Stimulated activated CD8-positive, alpha-beta memory T cell treated with anti-CD3 and anti-CD28 coated beads, Interleukin-15, amount 100 ng/mL, for 4 hours (primary cell): ENCODE data around the gene GNAL.

ENCODE experiments used
- DNase-seq, 2 donors: peaks; one replicate each; pipeline ENCODE4 v3.0.0-alpha.2; 2020; ENCODE audit warnings: low read depth in 2 of 2

GNAL gene

DNA sequence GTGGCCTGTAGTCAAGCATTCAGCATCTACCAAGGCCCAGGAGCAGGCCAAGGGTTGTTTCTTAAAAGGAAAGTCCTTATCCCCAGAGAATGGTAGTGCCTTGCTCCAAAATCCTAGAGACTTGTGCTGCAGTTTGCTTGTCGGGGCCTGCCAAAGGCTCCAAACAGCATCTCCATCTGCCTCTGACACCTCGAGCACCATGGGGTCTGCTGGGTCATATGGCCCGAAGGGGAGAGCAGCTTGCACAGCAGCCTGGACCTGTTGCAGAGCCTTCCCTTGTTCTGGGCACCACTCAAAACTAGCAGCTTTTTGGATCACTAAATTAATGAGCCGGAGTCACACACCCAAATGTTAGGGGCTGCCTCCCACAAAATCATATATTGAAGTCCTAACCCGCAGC is 35.7 kb downstream of the GNAL start:
- DNase-seq = no peak

DNA sequence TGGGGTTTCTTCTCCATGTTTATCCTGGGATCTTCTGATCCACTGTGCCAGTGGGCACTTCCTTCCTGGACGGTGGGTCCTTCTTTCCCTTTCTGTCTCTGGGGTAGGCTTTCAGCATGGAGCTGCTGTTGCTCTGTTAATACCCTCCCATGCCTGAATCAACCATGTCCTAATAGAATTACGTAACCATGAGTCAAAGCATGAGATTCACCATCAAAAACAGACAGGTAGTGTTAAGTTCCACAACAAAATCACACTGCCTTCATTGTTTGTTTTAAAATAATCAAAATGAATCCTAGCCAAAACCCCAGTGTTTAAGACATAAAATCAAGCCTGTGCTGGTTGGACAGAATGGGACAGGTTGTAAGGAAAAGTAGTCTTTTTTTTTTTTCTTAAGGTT is 37.5 kb downstream of the GNAL start:
- no peak for DNase-seq

DNA sequence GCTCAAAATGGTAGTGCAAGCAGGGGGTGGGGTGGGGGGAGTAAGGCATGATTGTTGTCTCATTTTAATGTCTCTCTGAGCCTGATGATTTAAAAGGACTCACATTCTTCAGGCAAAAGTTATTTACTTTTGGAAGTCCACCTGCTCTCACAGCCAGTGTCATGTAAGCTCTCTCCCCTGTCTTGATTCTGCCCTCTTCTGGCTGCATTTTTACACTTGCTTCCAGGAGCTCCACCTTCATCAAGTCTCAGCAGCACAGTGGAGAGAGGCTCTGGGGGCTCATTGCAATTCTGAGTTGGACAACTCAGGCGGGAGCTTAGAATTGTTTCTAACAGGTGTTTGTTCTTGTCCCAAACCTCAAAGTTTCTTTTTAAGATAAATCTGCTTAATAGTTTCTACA is 39.2 kb downstream of the GNAL start:
- no peak for DNase-seq

DNA sequence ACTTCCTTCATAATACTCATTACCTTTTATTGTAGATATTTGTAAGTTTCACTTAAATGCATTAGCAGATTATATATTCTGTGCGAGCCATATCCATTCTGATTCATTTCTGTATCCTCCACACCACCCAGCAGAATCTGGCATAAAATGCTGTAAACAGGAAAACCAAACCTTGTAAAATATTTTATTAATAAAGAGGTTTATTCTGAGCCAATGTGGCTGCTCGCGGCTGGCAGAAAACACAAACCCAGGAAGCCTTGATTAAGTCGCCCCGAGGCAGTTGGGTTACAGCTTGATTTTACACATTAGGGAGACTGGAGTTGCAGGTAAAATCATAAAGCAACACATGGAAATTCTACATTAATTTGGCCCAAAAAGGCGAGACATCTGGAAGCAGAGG is 40.5 kb downstream of the GNAL start:
- DNase-seq = no peak

DNA sequence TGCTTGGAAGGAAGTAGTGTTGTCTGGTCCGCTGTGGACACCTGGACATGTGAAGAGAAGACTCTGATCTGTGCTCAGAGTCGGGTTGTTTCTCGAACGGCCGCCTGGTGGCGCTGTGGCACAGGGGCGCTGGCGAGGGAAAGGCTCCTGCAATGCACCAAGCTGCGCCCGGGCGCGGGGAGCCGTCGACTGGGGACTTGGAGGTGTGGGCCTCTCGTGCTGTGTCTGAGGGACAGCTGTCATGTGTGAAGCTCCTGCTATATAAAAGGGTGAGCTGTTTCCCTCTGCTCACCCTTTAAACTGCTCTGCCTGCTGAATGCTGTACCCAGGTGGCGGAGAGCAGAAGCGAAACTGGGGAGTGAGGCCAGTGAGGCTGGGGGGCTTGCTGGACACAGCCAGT is 44.0 kb downstream of the GNAL start:
- peak; percentile 9 to 19 for DNase-seq

DNA sequence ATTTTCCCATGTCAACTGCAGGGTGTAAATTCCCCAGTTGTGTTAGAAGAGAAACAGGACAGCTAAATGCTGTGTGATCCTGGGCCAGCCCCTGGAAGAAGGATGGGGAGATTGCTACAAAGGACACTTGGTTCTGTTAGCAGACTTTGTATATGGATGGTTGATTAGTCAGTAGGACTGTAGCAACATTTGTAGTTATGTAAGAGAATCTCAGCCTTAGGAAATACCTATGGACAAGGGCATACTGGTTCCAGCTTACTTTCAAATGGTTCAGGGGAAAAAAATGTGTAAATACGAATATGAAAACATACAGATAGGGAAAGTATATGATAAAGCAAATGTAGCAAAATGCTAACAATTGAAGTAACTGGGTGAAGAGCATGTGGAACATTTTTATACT is 47.6 kb downstream of the GNAL start:
- no peak for DNase-seq

DNA sequence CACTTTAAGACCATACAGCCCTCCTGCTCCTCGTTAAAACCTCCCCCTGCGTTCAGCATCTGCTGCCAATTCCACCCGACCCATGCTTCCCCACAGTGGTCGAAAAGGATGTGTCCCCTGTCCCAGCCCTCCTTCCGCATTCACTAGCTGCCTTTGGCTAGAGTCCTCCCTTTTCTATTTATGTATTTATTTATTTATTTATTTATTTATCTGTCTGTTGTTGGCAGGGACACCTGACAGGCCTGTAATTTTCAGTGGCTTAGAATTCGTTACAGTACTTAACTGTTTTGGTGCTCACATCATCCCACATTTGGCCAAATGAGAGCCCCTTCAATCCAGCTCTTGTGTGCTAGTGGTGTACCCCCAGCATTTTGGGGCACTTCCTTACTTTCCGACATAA is 50.8 kb downstream of the GNAL start:
- DNase-seq = no peak

DNA sequence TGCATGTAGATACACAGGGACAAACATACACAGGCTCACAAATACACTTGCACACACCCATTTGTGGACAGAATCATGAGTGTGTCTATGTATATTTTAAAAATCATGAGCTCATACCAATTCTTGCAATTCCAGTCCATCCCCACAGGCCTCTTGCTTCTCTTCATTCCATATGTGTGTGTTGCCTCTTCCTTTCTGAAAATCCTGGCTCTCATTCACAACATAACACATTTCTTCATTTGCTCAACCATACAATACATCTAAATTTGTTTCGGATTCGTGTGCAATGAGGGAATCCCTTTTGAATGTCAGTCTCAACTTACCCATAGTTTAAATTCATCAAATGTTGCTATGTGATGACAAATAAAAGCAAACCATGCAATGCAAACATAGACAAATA is 51.4 kb downstream of the GNAL start:
- no peak for DNase-seq

DNA sequence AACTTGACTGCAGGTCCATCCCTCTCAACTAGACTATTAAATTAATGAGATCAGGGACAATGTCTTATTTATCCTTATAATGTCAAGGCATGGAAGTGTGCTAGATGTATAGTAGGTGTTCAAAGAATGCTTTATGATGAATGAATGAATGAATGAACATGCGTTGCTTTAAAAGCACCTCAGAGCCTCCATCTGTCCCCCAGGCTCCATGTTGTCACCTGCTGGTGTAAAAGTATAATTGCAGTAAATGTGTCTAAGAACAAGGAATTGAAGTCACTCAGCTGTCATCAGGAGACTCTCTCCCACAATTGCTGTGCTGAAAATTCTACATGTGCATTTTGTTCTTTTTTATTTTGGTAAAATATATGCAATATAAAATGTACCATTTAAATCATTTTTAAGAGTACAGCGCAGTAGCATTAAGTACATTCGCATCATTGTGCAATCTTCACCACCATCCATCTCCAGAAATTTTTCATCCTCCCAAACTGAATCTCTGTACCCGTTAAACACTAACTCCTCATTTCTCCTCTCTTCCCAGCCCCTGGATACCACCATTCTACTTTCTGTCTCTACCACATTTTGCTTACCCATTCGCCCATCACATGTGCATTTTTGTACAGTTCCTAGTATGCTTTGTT is 52.6 kb downstream of the GNAL start:
- no peak for DNase-seq

DNA sequence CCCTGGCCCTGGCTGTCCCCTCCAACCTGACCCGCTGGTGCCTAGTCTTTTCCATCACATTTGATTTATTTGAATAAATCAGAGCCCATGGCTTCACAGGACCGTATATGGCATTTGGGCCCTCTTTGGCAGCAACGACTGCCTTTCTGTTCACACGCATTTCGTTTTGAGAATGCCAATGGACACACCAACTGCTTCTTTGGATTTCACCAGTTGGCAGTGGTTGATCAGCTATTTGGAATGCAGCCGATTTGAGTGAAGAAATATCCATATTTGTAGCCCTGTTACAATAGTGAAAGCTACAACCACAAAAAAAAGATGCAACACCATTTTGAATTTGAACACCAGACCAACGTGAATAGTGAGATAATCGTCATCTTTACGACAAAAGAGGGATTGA is 56.5 kb downstream of the GNAL start:
- DNase-seq = no peak

DNA sequence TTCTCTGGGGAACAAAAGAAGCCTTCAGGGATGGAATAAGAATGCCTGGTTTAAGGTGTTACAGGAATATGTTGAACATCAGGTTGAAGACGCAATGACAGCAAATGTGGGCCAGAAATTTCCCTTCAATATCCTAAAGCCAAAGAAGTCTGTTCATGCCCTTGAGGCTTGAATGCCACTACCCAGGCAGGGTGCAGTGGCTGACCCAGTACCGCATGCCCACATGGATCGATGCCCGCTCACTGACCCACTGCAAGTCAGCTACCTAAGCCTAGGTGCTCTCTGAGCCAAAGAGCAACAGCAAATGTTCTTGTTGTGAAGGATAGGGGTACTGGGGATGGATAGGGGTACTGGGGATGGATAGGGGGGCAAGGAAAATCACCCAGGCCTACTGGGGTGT is 58.2 kb downstream of the GNAL start:
- DNase-seq = no peak

DNA sequence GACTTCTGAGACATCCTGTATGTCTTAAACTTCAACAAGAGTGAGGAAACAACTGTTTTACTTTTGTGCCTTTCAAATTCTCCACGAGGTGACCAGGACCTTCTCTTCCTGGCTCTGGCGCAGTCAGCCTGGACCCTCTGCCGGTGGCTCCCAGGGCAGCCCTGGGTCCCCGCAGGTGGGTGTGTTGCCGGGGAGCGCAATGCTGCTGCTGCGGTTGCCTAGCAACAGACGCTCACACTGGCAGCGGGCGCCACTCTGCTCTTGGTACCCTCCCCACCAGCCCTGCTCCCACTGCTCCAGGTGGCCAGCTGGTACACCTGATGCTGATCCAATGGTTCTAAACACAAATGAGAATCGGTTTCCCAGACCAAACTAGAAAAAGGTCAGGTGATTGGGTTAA is 58.7 kb downstream of the GNAL start:
- no peak for DNase-seq

DNA sequence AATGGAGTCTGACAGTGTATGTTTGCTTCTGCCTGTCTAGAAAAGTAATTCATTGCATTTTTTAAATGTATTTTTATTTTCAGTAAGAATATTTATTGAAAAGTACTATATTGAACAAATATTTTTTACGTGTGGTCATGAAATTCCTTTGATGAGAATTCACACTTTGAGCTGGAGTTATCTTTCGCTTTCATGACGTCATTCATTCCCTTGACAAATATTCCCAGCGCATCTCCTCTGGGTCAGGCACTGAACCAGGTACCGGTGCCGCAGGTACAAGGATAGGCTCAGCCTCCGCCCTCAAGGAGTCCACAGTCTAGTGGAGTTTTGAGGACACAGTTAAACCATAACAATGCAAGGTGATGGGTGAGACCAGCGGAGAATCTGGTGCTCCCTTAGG is 60.2 kb downstream of the GNAL start:
- DNase-seq = no peak

DNA sequence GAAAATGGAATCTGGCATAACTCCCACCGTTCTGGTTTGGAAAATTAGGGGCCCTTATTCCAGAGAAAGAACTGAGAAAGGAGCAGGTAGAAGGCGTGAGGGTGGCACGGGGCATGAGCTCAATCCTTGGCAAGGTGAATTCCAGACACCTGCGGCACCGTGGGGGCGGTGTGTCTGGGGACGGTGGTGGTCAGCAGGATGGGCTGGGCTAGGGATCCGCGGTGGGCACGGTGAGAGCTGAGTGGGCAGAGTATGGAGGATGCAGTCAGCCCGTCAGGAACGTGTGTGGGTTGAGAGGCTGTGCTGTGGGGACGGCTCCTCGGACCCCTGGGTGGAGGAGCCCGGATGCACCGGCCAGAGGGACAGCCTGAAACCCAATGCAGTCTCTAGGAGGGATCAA is 61.1 kb downstream of the GNAL start:
- no peak for DNase-seq

DNA sequence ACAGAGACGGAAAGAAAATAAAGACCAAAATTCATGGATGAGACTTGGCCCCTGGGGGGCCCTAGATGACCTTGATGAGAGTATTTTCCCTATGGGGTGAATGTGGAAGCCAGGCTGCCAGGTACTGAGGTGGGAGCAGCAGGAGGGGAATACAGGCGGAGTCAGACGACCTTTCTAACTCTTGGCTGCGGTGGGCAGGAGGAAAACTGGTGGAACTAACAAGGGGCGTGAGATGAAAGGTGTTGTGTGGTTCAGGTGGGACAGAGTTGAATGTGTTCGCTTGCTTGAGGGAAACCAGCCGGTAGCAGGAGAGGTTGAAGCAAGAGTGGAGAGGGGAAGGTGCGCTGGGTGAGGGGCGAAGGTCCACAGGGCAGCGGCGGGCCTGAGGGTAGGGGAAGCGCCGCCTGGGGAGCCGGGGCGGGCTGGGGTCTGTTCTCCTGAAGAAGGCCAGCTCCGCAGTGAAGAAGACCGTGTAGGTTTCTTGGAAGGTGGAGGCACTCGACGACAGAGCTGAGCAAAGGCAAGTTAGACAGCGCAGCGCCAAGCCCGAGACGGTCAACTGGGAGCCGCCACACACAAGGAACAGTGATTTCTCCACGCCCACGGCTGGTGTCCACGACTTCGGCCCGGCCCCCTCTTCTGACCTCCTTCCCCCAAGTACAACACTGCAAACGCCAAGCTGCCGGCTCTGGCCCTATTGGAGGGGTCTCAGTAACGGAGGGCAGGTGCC is 61.7 kb downstream of the GNAL start:
- no peak for DNase-seq

DNA sequence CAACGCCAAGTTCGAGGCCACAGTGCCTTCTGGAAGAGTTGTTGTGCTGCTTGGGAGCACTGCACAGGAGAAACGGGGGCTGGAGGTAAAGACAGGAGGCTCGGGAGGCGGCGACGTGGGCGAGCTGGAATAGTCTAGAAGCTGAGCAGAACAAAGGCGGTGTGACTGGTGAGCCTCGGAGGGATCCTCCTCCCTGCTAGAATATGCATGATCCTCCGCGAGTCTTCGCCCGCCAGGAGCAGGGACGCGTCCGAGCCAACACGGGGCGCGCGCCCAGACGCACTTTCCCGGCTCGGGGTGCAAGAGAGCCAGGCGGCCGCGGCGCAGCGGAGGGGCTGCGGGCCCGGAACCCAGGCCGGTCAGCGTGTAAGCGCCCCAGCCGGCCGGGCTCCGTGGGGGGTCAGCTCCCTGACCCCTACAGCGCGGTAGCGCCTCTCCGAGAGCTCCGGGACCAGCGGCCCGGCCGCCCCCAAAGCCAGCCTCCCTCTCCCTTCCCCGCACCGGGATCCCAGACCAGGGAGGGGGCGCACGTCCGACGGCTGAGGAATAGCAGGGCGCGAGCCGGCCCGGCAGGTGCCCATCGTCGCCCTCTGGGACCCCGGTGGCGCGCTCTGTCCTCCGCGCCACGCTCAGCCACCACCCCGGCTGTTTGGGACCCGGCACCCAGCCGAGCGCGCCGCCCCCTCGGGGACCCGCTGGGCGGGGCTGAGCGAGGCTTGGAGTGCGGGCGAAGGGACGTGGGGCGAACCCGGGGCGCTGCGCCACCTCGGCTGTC is 62.5 kb downstream of the GNAL start:
- DNase-seq = no peak

DNA sequence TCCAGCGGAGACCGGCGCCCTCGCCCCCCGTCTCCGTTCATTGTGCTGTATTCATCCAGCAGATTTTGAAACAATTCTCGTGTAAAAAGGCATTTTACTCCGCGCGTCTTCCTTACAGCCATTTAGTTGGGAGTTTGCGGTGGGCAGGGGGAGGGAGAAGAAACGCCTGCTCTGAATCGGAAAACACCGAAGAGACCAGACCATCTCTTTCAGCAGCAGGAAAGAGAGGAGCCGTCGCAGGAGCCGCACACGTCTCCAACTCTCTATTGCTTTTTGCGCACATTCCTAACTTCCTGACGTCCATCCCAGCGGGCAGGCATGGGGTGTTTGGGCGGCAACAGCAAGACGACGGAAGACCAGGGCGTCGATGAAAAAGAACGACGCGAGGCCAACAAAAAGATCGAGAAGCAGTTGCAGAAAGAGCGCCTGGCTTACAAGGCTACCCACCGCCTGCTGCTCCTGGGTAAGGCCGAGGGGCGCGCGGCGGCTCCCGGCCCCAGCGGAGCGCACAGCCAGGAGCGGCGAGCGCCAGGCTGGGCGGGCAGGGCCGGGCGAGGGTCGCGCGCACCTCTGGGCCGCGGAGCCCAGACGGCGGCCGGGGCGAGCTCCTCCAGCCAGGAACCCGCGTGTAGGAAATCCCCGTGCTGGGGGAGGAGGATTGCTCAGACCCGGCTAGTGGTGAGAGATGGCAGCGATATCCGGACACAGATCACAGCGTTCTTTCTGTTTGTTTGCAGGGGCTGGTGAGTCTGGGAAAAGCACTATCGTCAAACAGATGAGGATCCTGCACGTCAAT is 63.2 kb downstream of the GNAL start:
- DNase-seq = no peak

DNA sequence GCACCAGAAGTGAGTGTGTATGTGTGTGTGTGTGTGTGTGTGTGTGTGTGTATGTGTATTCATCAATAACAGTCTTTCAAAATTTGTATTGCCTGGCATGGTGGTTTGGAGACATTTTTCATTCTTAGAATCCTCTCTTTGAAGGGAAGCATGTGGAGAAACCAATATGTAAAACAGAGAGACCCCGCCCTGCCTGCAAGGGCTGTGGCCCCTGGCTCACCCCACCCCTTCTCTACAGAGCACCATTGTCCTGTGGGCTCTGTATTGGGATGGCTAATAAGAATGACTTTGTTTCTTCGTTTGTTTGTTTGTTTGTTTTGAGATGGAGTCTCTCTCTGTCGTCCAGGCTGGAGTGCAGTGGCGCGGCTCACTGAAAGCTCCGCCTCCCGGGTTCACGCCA is 65.9 kb downstream of the GNAL start:
- no peak for DNase-seq

DNA sequence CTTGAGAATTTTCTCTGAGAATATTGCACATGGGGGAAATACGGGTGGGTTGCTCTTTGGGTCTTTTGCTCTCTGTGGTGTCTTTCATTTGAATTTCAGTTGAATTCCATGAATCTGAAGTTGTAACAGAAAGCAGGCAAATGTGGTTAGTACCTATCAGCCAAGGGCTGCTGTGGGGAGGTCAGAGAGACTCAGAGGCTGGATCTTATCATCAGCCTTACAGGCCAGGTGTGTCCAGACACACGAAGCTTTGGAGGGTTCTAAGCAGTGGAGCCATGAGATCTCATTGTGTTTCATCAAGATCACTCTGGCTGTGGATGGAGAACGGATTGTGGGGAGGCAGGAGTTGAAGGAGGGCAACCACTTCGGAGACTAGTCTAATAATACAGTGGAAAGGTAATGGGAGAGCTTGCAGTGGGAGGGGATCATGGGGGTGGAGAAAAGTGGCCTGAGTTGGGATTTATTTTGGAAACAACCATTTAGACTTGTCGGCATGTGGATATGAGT is 68.1 kb downstream of the GNAL start:
- DNase-seq = no peak

DNA sequence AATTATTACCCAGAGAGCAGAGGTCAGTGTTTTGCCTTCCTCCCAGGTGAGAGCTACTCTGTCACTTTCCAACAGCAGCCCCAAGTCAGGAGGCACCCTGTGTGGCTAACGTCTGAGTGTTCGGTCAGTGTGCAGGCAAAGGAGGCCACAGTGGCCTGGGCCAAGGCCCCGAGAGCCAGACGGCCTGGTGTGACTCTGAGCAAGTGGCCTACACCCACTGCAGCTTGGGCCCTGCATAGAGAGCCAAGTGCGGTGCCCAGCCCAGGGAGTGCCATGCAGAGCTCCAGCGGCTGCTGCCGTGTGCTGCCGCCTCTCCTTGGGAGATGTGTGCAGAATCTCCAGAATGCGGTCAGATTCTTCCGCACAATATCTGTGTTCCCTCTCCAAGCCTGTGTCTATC is 70.4 kb downstream of the GNAL start:
- no peak for DNase-seq

DNA sequence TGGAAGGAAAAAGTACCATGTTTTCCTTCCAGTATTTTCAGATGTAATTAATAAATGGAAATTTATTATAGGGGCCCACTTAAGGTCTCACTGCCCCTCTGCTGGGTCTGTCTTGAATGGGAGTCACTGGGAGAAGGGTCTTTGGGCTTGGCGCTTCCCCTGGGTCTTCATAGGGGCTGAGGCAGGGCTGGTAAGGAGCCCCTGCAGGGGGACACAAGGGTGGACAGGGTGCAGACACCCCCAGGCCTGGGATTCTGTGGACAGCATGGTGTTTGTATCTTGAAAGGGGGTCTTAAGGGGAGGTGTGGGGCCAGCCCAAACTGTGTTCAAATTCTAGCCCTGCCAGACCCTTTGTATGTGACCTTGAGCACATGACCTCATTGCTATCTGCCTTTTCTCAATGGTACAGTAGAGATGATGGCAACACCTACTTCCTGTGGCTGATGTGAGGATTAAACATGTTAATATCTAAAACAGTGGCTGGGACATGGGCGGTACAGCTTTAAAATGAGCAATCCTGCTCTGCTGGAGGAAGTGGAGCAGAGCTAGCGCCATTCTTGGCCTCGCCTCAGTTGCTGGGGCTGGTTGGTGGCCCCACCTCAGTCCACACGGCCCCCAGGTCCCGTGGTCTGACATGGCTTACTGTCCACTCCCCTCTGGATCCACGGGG is 71.6 kb downstream of the GNAL start:
- DNase-seq = no peak

DNA sequence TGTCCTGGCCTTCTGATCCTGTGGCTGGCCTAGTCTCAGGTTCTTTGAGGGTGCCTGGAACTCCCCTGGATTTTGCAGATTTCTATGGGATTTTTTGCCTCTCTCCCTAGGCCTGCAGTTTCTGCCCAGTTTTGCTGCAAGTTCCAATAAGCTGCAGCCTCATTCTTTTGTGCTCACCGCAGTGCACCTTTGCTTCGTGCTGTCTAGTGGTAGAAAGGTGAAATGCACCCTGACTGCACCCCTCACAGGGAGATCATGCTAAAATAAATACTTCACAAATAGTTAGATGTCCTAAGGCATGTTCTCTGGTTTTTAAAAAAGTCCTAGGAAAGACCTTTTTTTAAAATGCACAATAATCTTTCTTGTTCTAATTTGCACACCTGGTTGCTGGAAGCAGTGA is 72.5 kb downstream of the GNAL start:
- no peak for DNase-seq
